GM18517 (cell line): ENCODE results near the gene HDDC2.

Experiments used
- ATAC-seq: cut with Tn5 transposase; IDR thresholded peaks from one replicate; pipeline ENCODE4 v1.9.1; 2021; ENCODE audit warnings: mild to moderate bottlenecking, moderate library complexity; ENCODE audit not compliant: unreplicated experiment

Gene HDDC2

DNA sequence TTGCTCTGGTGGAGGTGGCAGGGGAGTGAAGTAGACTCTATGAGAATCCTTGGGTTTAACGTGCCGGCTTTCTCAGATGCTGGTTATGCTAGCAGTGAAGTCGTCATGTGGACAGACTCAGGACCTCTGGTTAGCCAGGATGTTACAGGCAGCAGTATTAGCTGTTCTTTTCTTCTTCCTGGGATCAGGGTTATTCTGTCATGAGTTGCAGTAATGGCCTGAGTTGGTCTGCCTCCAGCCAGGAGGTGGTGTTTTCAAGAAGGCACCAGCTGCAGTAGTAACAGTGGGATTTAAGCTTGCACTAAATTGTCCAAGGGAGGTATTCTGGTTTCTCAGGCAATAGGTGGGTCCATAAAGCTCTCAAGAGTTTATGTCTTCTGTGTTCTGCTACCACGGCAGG, 56.7 kb downstream of the HDDC2 start:
- no peak for ATAC-seq

- no peak for ATAC-seq
Observed at GRCh38 chr6:125237764-125238163, 64.0 kb downstream of the HDDC2 start.

- no peak for ATAC-seq
Observed at GRCh38 chr6:125236536-125237327, 65.0 kb downstream of the HDDC2 start.

DNA sequence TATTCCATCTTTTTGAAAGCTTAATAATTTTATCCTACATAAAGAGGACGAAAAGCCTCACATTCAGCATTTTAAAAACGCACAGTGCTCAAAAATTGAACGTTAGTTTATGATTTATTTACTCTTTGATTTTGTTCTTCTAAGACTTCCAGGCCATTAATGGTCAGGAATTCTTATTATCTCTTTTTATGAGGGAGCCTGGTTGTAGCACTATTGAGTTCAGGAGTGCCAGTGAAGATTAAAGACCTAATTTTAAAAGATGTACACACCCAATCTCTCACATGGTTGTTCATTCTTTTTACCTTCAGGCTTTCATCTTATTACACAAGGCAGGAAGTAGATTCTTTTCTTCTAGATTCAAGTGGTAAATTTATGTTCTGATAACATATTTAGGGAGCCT, 68.6 kb downstream of the HDDC2 start:
- ATAC-seq, result no peak

DNA sequence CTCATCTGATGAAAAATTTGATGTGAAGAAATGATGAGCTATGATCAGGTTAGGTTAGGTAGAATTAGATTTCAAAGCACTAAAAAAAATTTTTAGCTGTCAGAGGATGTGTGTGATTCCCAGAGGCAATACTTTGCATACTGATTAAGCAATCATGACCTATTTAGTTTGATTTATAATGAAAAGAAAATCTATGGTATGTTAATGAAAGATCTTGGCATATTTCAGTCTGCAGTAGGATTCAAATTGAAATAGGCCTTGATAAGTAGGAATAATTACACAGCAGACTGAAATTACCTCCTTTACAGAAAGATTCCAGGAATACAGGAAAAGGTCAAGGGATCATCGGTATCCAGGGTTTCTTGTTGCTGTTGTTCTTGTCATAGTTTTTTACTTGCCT, 69.3 kb downstream of the HDDC2 start:
- no peak for ATAC-seq

DNA sequence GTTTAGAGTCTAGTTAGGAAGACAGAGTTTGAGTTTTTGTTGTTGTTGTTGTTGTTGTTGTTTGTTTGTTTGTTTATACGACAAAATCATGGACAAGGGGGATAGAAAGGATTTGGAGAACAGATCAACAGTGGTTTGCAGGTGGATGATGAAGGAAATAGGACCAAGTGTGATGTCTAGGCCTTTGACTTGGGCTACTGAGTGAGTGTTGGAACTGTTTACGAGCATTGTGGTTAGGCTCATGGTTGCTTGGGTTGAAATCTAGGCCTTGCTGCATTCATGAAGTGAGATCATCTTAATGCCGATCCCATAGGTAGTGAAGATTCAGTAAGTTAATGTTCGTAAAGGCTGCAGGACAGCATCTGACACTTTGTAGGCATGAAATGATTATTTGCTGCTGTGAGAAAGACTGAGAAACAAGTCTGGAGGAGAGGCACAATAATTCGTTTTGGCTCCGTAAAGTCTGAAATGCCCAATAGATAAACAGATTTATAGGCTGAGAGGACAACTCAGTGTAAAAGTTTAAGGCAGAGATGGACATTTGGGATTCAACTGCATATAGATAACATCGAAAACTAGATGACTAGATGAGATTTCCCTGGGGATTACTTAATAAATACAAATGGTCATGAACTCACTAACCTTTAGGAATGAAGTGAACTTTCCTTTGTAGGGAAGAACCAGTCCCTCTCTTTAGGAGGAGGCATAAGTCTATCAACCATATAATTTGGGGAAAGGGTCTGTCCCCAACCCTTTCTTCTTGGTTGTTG, 70.0 kb downstream of the HDDC2 start:
- ATAC-seq, result no peak

DNA sequence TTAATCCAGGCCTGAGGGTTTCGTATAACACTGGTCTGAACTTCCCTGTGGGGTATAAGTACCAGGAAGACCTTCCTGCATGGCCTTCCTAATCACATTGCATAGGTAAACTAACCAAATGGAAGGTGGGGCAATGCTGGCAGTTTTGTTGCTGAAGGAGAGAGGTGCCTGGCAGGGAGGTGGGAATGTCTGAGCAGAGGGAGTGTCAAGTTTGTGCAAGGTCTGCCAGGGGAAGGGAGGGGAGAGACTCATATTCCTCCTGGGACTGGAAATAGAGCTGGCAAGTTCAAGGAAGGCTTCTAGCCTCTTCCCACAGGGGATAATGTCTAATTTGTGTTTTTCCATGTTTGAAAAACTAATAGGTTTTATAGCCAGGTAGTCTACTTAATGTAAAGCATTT, 70.6 kb downstream of the HDDC2 start:
- no peak for ATAC-seq

DNA sequence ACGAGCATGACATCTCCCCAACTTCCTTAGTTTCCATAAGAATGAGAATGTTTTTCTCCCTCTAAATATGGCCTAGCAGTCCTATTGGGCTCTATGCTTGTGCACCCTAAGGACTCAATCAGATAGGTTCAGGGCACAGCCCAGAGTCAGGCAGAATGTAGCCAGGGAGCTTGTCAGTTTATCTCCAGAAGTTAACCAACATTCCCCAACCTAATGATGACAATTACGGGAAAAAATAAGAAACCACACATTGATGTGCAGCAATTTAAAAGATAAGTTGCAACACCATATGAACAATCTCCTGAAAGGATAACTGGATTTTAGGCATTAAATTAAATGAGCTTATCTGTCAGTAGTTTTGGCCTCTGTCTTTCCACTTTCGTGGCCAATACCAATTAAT, 71.1 kb downstream of the HDDC2 start:
- no peak for ATAC-seq

GRCh38 chr6:125228981-125229479, 72.7 kb downstream of the HDDC2 start:
- no peak for ATAC-seq

DNA sequence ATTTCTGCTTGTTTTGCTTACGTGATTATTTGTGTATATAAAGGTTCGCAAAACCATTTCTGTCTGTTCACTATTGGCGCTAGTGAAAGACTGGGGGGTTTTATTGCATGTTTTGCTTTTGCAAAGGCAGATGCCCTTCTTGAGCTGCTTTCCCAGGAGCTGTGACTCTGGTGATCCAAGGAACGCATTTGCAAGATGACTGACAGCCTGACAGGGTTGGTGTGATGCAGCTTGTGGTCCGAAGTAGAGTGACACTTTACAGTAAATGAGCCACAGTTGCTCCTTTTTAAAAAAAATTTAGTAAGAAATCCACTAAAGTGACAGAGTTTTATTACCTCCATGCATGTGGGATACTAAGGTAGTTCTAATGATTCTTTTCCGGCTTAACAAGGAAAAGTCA, 74.5 kb downstream of the HDDC2 start:
- no peak for ATAC-seq
